ENCODE results near the gene CGB2. TPM values are rescaled to one million over a fixed set of nuclear protein-coding genes. Genes with fewer than 3 reads are reported as not detected.

CGB2 gene
- total and polyA plus RNA-seq, 4 donors, result 0.58 TPM; not detected in 3

DNA sequence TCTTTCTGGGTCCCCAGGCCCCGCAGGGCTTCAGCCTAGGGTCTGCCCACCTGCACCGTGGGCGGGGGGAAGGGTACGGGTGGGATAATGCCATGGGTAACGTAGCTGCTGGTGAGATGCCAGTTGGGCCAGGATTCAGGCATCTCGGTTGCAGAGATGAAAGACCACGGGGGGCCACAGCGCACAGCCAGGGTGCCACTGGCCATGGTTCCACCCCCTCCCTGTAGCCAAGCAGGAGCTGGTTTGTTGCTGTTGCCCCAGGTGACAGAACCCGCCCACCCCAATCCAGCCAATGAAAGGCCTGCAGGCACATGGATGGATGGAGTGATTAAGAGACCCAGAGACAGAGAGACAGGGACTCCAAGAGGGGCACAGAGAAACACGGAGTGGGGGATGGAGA is 26.9 kb downstream of the CGB2 start:
- H3K9me3 ChIP-seq (ENCODE audit: control insufficient read depth in 4 of 4, insufficient read depth in 3 of 4, low read length in 3 of 4), result no peaks in the 10 kb centered on the region
- DNase-seq, result peak in 1 of 3 donors; percentile 21
- no peak overlapping the region for H3K27ac ChIP-seq (ENCODE audit: low read depth in 1 of 2, low read length in 1 of 2)
- no peaks in the 10 kb centered on the region for H3K36me3 ChIP-seq (ENCODE audit: control insufficient read depth in 4 of 4, insufficient read depth in 4 of 4, low read length in 4 of 4)
- no peak overlapping the region for H3K9ac ChIP-seq (ENCODE audit: insufficient read depth in 1 of 2, low read length in 2 of 2)
- peaks cover 0 to 21% (median 4%) of the 10 kb centered on the region in 5 donors for H3K4me1 ChIP-seq (ENCODE audit: control insufficient read depth in 5 of 5, insufficient read depth in 5 of 5, low read length in 5 of 5)
- TF ChIP-seq, protein P1, sequence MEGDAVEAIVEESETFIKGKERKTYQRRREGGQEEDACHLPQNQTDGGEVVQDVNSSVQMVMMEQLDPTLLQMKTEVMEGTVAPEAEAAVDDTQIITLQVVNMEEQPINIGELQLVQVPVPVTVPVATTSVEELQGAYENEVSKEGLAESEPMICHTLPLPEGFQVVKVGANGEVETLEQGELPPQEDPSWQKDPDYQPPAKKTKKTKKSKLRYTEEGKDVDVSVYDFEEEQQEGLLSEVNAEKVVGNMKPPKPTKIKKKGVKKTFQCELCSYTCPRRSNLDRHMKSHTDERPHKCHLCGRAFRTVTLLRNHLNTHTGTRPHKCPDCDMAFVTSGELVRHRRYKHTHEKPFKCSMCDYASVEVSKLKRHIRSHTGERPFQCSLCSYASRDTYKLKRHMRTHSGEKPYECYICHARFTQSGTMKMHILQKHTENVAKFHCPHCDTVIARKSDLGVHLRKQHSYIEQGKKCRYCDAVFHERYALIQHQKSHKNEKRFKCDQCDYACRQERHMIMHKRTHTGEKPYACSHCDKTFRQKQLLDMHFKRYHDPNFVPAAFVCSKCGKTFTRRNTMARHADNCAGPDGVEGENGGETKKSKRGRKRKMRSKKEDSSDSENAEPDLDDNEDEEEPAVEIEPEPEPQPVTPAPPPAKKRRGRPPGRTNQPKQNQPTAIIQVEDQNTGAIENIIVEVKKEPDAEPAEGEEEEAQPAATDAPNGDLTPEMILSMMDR (IDR thresholded peaks at IDR 0.05; ENCODE audit: control extremely low read depth, extremely low read depth), result no peak
- WGBS, 2 donors, result 46 to 47% methylated on average over 10 of the region's 10 CpGs
- peaks cover 0 to 33% (median 22%) of the 10 kb centered on the region in 3 donors for H3K27me3 ChIP-seq (ENCODE audit: control insufficient read depth in 3 of 3, insufficient read depth in 3 of 3, low read length in 2 of 3)
- ATAC-seq (ENCODE audit: insufficient read depth, low FRiP score), result no peak
- no peak overlapping the region for H3K4me3 ChIP-seq

DNA sequence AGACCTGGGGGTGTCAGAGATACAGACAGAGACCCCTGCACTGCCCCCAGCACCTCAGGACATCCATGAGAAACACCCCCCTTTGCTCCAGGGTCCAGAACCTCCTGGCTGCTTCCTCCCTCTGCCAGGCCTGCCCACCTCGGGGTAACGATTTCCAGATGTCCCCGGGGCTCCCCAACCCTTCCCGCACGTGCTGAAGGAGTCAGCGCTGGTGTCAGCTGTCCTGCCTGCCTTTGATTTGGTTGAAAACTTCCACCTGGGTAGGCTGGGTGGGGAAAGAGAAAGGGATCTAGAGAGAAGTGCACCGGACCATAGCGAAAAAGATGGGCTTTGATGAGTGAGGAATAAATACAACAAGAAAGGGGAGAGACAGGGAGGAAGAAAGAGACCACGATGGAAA is 27.4 kb downstream of the CGB2 start:
- WGBS, 2 donors, result 57 to 58% methylated on average over 9 of the region's 9 CpGs
- H3K36me3 ChIP-seq (ENCODE audit: control insufficient read depth in 4 of 4, insufficient read depth in 4 of 4, low read length in 4 of 4), result no peaks in the 10 kb centered on the region
- no peak for ATAC-seq (ENCODE audit: insufficient read depth, low FRiP score)
- H3K4me3 ChIP-seq, result no peak overlapping the region
- H3K4me1 ChIP-seq (ENCODE audit: control insufficient read depth in 5 of 5, insufficient read depth in 5 of 5, low read length in 5 of 5), result peaks cover 0 to 21% (median 4%) of the 10 kb centered on the region in 5 donors
- TF ChIP-seq, protein P1 (IDR thresholded peaks at IDR 0.05; ENCODE audit: control extremely low read depth, extremely low read depth), result no peak
- H3K9me3 ChIP-seq (ENCODE audit: control insufficient read depth in 4 of 4, insufficient read depth in 3 of 4, low read length in 3 of 4), result no peaks in the 10 kb centered on the region
- no peak overlapping the region for H3K9ac ChIP-seq (ENCODE audit: insufficient read depth in 1 of 2, low read length in 2 of 2)
- H3K27me3 ChIP-seq (ENCODE audit: control insufficient read depth in 3 of 3, insufficient read depth in 3 of 3, low read length in 2 of 3), result peaks cover 0 to 33% (median 22%) of the 10 kb centered on the region in 3 donors
- DNase-seq, result no peak
- no peak overlapping the region for H3K27ac ChIP-seq (ENCODE audit: low read depth in 1 of 2, low read length in 1 of 2)

DNA sequence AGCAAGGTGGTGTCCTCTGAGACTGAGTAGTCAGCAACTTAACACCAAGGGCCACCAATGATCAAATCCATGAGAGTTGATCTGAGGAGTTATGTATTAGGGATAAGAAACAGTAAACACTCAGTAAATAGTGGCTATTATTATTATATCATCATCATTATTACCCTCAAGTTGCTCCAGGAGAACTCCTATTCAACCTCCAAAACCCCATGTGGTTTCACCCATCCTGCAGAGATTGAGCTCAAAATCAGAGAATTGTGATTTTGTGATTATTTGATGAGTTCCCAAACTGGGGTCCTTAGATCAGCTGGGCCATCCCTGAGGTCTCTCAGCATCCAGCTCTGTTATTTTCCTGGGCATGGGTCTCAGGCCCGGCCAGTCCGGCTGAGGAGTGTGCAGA is 29.3 kb downstream of the CGB2 start:
- H3K27ac ChIP-seq (ENCODE audit: low read depth in 1 of 2, low read length in 1 of 2), result no peak overlapping the region
- H3K4me3 ChIP-seq, result no peak overlapping the region
- H3K36me3 ChIP-seq (ENCODE audit: control insufficient read depth in 4 of 4, insufficient read depth in 4 of 4, low read length in 4 of 4), result no peaks in the 10 kb centered on the region
- H3K9ac ChIP-seq (ENCODE audit: insufficient read depth in 1 of 2, low read length in 2 of 2), result no peak overlapping the region
- WGBS, 2 donors, result 95 to 97% methylated on average over 2 of the region's 2 CpGs
- H3K9me3 ChIP-seq (ENCODE audit: control insufficient read depth in 4 of 4, insufficient read depth in 3 of 4, low read length in 3 of 4), result no peaks in the 10 kb centered on the region
- peaks cover 0 to 36% (median 25%) of the 10 kb centered on the region in 3 donors for H3K27me3 ChIP-seq (ENCODE audit: control insufficient read depth in 3 of 3, insufficient read depth in 3 of 3, low read length in 2 of 3)
- DNase-seq (no peak), ATAC-seq (ENCODE audit: insufficient read depth, low FRiP score) (no peak)
- H3K4me1 ChIP-seq (ENCODE audit: control insufficient read depth in 5 of 5, insufficient read depth in 5 of 5, low read length in 5 of 5), result peaks cover 0 to 28% (median 4%) of the 10 kb centered on the region in 5 donors
- TF ChIP-seq, protein P1 (IDR thresholded peaks at IDR 0.05; ENCODE audit: control extremely low read depth, extremely low read depth), result no peak

DNA sequence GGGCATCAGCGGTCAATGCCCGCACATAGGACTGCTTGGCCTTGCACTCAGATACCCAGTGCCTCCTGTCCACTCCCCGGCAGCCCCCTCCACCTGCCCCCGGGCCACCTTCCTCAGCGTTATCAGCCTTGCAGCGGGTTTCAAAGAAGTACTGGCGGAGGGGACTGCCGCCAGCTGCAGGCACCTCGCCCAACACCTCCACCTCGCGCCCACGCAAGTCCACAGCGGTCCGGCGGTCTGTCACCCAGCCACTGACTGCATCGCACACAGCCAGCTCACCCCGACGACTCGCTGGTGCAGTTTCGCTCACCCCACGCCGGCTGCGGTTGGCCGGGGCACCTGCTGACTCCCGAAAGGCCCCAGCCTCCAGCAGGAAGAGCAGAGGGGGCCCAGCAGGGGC is 29.8 kb downstream of the CGB2 start:
- peaks cover 0 to 33% (median 25%) of the 10 kb centered on the region in 3 donors for H3K27me3 ChIP-seq (ENCODE audit: control insufficient read depth in 3 of 3, insufficient read depth in 3 of 3, low read length in 2 of 3)
- no peaks in the 10 kb centered on the region for H3K9me3 ChIP-seq (ENCODE audit: control insufficient read depth in 4 of 4, insufficient read depth in 3 of 4, low read length in 3 of 4)
- TF ChIP-seq, protein P1 (IDR thresholded peaks at IDR 0.05; ENCODE audit: control extremely low read depth, extremely low read depth), result no peak
- H3K27ac ChIP-seq (ENCODE audit: low read depth in 1 of 2, low read length in 1 of 2), result no peak overlapping the region
- no peak overlapping the region for H3K4me3 ChIP-seq
- H3K36me3 ChIP-seq (ENCODE audit: control insufficient read depth in 4 of 4, insufficient read depth in 4 of 4, low read length in 4 of 4), result no peaks in the 10 kb centered on the region
- H3K9ac ChIP-seq (ENCODE audit: insufficient read depth in 1 of 2, low read length in 2 of 2), result no peak overlapping the region
- ATAC-seq (ENCODE audit: insufficient read depth, low FRiP score) (no peak), DNase-seq (no peak)
- 50 to 73% methylated on average over 25 of the region's 25 CpGs for WGBS, 2 donors
- H3K4me1 ChIP-seq (ENCODE audit: control insufficient read depth in 5 of 5, insufficient read depth in 5 of 5, low read length in 5 of 5), result peaks cover 0 to 24% (median 4%) of the 10 kb centered on the region in 5 donors

All from lung (tissue), 12 donors.